EH (cell line): ENCODE results near the gene MPL.
"Not testable (repeated sequence)": the region's sequence is repeated elsewhere in the genome, so short reads cannot be mapped to it uniquely, and the experiment has no call there.

ENCODE experiments used
- DNase-seq: peaks from one replicate; pipeline ENCODE4 v3.0.0-alpha.2; 2015; ENCODE audit warnings: low read depth

MPL gene

GRCh38 chr1:43379476-43379875 lies 41.9 kb downstream of the MPL start:
- DNase-seq, result no peak

GRCh38 chr1:43381612-43382011 lies 44.0 kb downstream of the MPL start:
- DNase-seq, result no peak

DNA sequence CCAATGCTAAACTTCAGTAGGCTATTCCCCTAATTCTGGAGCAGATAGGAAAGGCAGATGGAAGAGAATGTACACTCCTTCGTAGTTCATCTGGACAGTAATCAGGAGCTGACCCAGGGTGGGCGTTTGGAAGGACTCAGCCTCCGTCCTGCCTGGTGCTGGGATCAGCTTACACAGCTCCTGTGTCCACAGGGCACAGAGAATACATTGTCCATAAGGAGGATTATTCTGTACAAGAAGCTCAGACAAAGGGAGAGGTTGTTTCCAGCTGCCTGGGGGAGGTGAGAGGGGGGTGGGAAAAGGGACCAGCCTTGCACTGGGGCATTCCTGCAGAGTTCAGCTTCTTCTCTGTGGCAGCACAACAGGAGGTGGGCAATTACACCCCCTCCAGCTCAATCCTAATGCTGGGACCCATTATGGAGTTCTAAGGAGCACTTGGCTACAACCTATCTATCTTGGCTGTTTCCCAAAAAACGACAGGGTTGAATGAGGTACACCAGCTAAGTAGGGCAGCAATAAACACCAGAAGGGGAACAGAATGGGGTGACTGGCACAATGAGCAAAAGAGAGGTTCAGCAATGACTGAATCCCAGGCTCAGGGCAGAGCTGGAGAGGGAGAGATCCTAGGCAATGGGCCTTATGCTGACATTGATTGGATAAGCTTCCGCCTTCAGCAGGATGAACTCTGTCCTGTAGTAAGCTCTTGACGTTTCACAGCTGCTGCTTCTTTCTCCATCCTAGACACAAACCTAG lies 44.6 kb downstream of the MPL start:
- DNase-seq, result no peak

- DNase-seq, result no peak
These were observed 45.8 kb downstream of the MPL start for GRCh38 chr1:43383449-43383848.

DNA sequence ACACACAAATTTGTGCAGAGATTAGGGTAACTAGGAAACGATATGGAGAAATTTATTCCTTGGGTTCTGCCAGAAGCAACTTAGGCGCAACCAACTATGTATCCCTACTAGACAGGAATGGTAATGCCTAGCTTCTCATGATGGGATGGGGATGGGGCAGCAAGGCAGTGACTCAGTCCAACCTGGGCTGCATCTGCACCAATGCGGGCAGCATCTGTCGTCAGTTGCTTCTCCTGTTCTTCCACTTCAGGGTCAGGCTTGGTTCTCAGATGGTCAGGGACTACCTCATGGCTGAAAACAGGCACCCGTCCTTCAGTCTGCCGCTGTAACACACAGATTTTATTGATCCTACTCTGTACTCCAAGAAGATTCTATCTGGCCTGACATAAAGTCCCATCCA lies 49.1 kb downstream of the MPL start:
- DNase-seq, result no peak

DNA sequence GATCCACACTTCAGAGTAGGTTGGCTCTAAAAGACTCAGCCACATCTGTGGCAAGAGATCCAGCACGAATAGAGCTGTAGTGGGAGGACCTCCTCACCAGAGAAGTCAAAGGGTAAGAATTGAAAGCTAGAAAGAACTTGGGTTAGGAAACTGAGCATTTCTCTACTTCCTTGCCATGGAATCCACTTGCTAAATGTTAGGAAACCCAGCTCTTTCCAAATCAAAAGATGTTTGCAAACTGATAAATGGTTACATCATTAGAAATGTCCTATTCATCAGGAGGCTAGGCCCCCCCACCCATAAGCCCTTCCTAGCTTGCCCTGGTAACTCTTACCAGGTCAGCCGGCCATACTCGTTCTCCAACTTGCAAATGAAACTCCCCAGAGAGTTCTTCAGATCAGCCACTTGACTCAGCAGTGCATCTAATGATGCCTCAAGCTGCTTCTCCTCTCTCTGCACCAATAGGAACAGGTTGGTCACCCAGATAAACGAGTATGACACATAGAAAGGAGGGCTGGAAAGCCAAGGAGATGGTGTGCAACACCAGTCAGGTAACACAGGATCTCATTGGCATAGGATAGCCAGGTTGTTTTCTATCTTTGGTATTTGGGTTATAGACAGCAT lies 50.5 kb downstream of the MPL start:
- DNase-seq, result no peak

DNA sequence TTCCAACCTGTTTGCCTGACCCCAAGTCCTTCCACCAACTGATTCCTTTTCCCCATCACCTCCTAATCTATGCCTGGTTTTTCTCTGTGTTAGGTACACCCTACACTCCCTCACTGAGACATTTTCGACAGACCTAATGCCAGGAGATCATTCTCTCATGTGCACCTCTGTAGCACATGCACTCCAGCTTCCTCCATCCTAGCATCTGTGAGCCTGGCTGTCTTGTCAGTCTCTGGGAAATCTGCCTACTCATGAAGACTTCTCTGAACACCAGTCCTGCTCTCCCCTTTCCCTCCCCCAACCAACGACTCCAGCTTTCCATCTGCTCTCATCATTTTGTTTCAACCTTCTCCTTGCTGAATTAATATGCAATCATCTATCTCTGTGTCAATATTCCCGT lies 51.0 kb downstream of the MPL start:
- peak; percentile 25 for DNase-seq

GRCh38 chr1:43389326-43390313 lies 52.0 kb downstream of the MPL start, which contains the start of the genes MED8 and SZT2:
MED8 (minus strand) TSS chr1:43389800; CDS start chr1:43389764, 36 bp downstream.
SZT2 (plus strand) TSS chr1:43389899; CDS start chr1:43389969, 70 bp downstream.
- DNase-seq, result peak; percentile 95

DNA sequence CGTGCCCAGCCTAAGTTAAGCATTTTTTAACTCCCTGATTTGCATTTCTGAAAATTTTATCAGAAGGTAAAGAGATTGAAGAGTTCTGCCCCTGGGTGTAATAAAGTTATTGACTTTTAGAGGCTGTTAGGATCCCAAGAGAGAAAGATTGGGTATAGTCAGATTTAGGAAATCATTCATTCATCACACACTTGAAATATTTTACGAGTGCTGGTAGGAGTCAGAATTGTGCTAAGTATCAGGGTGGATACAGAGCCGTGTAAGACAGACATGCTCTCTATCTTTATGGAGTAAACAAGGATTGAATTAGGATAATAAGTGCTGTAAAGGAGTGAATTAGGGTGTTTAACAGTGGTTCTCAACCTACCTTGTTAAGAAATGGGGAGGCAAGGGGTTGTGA lies 55.1 kb downstream of the MPL start:
- DNase-seq, result no peak

- no peak for DNase-seq
These were observed 57.9 kb downstream of the MPL start for GRCh38 chr1:43395523-43395922.

GRCh38 chr1:43396059-43396458 lies 58.4 kb downstream of the MPL start:
- no peak for DNase-seq

- no peak for DNase-seq
These were observed 60.6 kb downstream of the MPL start for GRCh38 chr1:43398227-43398626.

DNA sequence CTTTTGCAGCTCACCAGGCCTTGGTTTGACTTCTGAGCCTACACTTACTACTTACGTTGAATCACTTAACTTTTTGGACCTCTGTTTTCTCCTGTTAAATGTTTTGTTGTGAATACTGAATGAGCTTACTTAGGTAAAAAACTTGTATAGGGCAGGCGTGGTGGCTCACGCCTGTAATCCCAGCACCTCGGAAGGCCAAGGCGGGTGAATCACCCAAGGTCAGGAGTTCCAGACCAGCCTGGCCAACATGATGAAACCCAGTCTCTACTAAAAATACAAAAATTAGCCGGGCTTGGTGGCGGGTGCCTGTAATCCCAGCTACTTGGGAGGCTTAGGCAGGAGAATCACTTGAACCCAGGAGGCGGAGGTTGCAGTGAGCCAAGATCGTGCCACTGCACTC lies 62.8 kb downstream of the MPL start:
- not testable (repeated sequence) for DNase-seq

- no peak for DNase-seq
These were observed 64.7 kb downstream of the MPL start for GRCh38 chr1:43402089-43402865.
